ENCODE data around the gene PCDHGA5.
"Not testable (repeated sequence)": the region's sequence is repeated elsewhere in the genome, so short reads cannot be mapped to it uniquely, and the experiment has no call there.

Gene PCDHGA5

DNA sequence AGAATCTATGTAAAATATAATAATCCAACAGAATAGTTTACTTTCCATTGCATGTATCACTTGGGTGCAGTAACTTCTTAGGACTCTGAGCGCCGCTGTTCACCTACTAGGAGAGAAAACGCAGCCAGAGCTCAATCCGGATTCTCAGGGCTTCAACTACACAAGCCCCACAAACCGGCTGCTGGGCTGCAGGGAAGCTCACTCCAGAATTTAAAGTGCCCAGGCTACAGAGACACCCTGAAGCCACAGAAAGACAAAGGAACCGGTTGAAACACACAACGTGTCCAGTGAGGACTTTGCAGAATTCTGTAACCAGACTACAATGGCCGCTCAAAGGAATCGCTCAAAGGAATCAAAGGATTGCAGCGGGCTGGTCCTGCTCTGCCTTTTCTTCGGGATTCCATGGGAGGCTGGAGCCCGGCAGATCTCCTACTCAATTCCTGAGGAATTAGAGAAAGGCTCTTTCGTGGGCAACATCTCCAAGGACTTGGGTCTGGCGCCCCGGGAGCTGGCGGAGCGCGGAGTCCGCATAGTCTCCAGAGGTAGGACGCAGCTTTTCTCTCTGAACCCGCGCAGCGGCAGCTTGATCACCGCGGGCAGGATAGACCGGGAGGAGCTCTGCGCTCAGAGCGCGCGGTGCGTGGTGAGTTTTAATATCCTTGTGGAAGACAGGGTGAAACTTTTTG lies 49.0 kb downstream of the PCDHGA5 start, which contains the start of gene PCDHGA10:
TSS of gene PCDHGA10 (plus strand) at position 134 of the 686 bp plus-strand sequence. CDS start at position 323, 189 bp downstream.
- no peak for DNase-seq (ENCODE audit: low read depth in 1 of 2, low spot score in 1 of 2)

- DNase-seq (ENCODE audit: low read depth in 1 of 2, low spot score in 1 of 2), result no peak
Observed at GRCh38 chr5:141413540-141414069, 49.6 kb downstream of the PCDHGA5 start.

- DNase-seq (ENCODE audit: low read depth in 1 of 2, low spot score in 1 of 2), result not testable (repeated sequence)
Observed at GRCh38 chr5:141414548-141415274, 50.7 kb downstream of the PCDHGA5 start.

- not testable (repeated sequence) for DNase-seq (ENCODE audit: low read depth in 1 of 2, low spot score in 1 of 2)
Observed at GRCh38 chr5:141415275-141415618, 51.3 kb downstream of the PCDHGA5 start.

Measured in activated T-helper 1 cell treated with anti-CD3 and anti-CD28 coated beads, Interleukin-2, amount 50 U/mL, for 16 hours (primary cell).